AG04449 (cell line): Measurements from ENCODE around the gene IL6ST.

Experiments
- CTCF ChIA-PET: fragments of 350-600 bp; formaldehyde crosslinking; extraction: SDS; loops from one replicate; lab custom pipeline; 2021; ENCODE audit warnings: antibody characterized with exemption; lab: Yijun Ruan, JAX
- POLR2A ChIA-PET: fragments of 400-600, 350-600 bp; formaldehyde crosslinking; extraction: SDS; loops from one replicate; lab custom pipeline; 2020; ENCODE audit warnings: antibody characterized with exemption, inconsistent platforms; lab: Yijun Ruan, JAX
- DNase-seq: peaks from one replicate; pipeline ENCODE4 v3.0.0-alpha.2; 2010; ENCODE audit warnings: low read depth, low spot score
- H3K4me3 ChIP-seq: 2 replicates; pipeline ENCODE4 v1.5.1; 2011; ENCODE audit warnings: low read depth, mild to moderate bottlenecking, control low read depth, low read length
- TF ChIP-seq, protein P1 (sequence below): IDR thresholded peaks from one replicate; pipeline ENCODE4 v1.5.1; 2011; ENCODE audit warnings: mild to moderate bottlenecking, moderate library complexity, low read length, control low read depth, inconsistent platforms; ENCODE audit not compliant: insufficient read depth; ENCODE audit errors: missing control alignments

The IL6ST gene

DNA sequence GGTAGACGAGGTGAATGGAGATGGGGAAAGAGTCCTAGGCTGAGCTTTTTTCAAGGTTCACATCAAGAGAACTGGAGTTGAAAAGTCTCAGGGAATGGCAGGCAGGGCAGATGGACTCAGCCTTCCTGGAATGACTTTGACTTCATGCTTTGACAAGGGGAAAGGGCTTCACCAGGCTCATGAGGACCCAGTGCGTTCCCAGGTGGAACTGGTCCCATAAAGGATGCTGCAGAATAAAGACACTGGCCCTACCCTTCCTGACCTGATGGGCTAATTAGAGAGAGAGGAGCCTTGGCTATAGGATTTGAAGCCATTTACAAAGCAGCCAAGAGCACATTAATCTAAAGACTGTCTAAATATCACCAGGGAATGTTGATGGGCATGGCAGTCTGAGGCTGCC is 79.8 kb downstream of the IL6ST start:
- TF ChIP-seq, protein P1, sequence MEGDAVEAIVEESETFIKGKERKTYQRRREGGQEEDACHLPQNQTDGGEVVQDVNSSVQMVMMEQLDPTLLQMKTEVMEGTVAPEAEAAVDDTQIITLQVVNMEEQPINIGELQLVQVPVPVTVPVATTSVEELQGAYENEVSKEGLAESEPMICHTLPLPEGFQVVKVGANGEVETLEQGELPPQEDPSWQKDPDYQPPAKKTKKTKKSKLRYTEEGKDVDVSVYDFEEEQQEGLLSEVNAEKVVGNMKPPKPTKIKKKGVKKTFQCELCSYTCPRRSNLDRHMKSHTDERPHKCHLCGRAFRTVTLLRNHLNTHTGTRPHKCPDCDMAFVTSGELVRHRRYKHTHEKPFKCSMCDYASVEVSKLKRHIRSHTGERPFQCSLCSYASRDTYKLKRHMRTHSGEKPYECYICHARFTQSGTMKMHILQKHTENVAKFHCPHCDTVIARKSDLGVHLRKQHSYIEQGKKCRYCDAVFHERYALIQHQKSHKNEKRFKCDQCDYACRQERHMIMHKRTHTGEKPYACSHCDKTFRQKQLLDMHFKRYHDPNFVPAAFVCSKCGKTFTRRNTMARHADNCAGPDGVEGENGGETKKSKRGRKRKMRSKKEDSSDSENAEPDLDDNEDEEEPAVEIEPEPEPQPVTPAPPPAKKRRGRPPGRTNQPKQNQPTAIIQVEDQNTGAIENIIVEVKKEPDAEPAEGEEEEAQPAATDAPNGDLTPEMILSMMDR, result no peak
- ChIA-PET POLR2A (interaction anchor here (0.6 kb wide), 1 partner anchor 381 kb away, joined by 3 read pairs; no protein-coding TSS in a partner anchor), CTCF (no interaction called here)
- no peak for DNase-seq
- H3K4me3 ChIP-seq, result no peak overlapping the region

DNA sequence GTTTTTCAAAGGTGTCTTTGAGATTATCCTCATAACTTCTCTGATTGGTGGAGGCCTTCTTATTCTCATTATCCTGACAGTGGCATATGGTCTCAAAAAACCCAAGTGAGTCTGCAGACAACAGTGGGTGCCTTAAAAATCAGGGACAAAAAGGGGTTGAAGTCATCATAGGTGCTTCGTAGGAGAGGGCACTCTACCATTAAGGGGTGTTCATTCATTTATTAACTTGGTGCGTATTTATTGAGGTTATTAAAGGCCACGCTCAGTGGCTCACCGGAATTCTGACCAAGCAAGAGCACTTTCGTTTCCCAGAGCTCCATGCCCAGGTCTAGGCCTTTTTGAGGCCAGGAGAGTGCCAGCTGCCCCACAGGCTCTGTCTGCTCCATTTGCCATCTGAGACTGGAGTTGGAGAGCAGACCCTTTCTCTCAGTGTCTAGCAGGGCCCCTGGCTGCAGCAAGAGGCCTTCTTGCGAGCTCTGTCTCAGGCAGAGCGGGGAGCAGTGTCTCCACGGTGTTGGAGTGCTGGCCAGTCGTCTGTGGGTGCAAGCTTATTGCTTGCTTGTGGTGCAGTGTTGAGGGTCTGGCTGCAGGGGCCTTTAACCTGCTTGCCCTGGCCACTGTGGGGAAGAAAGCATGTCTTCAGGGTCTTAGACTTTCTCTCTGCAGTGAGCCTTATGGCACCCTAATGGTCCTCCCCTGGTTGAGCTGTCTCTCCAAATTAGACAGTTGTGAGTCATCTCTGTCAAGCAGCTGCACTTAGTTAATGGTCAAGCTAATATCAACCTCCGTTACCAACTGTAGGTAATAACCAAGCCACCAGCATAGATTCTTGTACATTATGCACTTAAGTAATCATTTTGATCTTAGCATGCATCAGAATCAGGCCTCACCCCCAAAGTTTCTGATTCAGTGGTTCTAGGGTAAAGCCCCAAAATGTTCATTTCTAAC is 81.0 kb downstream of the IL6ST start:
- ChIA-PET CTCF (interaction anchor here (0.6 to 2.9 kb wide), 3 partner anchors 22 to 222 kb away, joined by 3 to 17 read pairs (median 4); no protein-coding TSS in a partner anchor), POLR2A (no interaction called here)
- TF ChIP-seq, protein P1, result no peak
- DNase-seq, result no peak
- H3K4me3 ChIP-seq, result no peak overlapping the region

DNA sequence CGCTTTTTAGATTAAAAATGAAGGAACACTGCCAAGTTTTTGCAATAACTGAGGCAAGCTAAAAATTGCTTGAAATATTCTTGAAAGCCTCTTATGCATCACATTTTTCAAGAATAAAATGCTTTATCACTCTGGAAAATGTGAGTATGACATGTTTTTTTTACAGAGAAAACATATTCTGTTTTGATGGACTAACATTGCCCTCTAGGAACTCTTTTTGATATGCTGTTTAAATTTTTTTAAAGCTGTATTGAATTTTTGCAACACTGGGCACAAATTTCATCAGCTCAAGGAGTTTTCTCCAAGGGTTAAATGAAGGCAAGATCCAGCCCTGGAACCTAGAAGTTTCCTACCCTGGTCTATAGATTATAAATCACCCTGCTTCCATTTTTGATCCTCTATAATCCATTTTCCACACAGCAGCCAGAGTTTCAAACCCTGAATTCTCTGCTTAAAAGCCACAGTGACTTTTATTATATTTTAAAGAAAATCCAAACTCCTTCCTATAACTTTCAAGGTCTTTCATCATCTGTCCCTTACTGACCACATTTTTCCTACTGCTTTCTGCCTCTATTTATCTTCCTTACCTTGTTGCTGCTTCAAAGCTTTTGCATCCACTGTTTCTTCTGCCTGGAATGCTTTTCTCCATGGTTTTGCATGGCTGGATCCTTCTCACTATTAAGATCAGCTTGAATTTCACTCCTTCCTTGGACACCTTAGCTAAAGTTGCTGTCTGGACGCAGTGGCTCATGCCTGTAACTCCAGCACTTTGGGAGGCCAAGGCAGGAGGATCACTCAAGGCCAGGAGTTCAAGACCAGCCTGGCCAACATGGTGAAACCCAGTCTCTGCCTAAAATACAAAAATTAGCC is 82.7 kb downstream of the IL6ST start:
- DNase-seq, result no peak
- ChIA-PET CTCF (interaction anchor here (0.8 to 2.9 kb wide), 8 partner anchors 8 to 570 kb away, joined by 3 to 17 read pairs (median 4); no protein-coding TSS in a partner anchor), POLR2A (no interaction called here)
- TF ChIP-seq, protein P1, result no peak
- no peak overlapping the region for H3K4me3 ChIP-seq

DNA sequence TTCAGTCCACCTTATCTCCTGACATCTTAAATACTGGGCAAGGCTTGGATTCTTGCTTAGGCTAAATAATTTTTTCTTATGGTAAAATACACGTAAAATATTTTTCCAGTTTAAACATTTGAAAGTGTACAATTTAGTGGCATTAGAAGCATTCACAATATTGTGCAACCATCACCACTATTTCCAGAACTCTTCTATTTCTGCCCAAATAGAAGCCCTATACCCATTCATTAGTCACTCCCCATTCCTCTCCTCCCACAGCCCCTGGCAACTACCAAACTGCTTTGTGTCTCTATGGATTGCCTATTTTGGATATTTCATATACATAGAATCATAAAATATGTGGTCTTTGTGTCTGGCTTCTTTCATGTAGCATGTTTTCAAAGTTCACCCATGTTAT is 86.0 kb downstream of the IL6ST start:
- CTCF ChIA-PET, result interaction anchor here (1.8 kb wide), 1 partner anchor 27 kb away, joined by 8 read pairs; no protein-coding TSS in a partner anchor

DNA sequence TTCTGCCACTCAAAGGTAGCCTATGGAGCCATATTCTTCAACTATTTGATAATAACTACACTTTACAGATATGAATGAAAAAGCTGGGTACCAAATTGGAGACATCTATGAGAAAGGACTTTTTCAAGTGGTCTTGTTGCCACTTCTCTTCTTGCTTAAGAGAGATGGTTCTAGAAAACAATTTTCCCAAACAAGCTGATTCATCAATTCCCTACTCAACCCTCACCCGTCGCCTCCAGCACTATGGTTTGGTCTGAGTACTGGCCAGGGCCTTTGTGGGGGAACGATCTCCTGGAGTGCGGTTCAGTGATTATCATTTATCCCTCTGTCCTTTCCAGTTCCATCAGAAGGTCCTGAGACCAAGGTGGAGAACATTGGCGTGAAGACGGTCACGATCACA is 86.8 kb downstream of the IL6ST start:
- ChIA-PET POLR2A (no interaction called here), CTCF (interaction anchor here (1.1 to 1.8 kb wide), 3 partner anchors 14 to 216 kb away, joined by 3 to 8 read pairs (median 3); no protein-coding TSS in a partner anchor)
- no peak overlapping the region for H3K4me3 ChIP-seq
- TF ChIP-seq, protein P1, result no peak
- DNase-seq, result no peak

More for the DNA sequence above, 86.0 kb downstream of the IL6ST start:
- H3K4me3 ChIP-seq, result no peak overlapping the region
- peak; percentile 24 for DNase-seq
- TF ChIP-seq, protein P1, result no peak
- POLR2A ChIA-PET, result no interaction called here
